PFSK-1 (cell line): ENCODE measurements around the gene LRMDA.

Experiments used
- FOXP2 ChIP-seq: optimal IDR thresholded peaks from 2 replicates; pipeline ENCODE3; 2011; ENCODE audit warnings: borderline replicate concordance, control low read depth, inconsistent platforms; ENCODE audit not compliant: insufficient read depth; ENCODE audit errors: extremely low read length, extremely low read depth
- POLR2AphosphoS5 ChIP-seq: IDR thresholded peaks from 2 replicates; pipeline ENCODE4 v1.6.1; 2012; ENCODE audit warnings: low read depth, mild to moderate bottlenecking, control low read depth, low read length, moderate library complexity
- SIN3A ChIP-seq: IDR thresholded peaks from 2 replicates; pipeline ENCODE4 v1.6.1; 2012; ENCODE audit warnings: mild to moderate bottlenecking, low read length, moderate library complexity, borderline replicate concordance; ENCODE audit not compliant: insufficient read depth
- TF ChIP-seq, protein P1 (sequence below), 2 experiments: IDR thresholded peaks; 2 replicates each; pipeline versions ENCODE4 v1.6.1 to v1.8.0; 2011 to 2012; ENCODE audit warnings: low read depth in 2 of 2, low read length in 2 of 2, control low read depth in 1 of 2, inconsistent platforms in 1 of 2, mild to moderate bottlenecking in 1 of 2, moderate library complexity in 1 of 2; ENCODE audit not compliant: insufficient read depth in 1 of 2

- TF ChIP-seq POLR2AphosphoS5: no peak
- TF ChIP-seq FOXP2: no peak
- TF ChIP-seq SIN3A: no peak
- TF ChIP-seq, protein P1, sequence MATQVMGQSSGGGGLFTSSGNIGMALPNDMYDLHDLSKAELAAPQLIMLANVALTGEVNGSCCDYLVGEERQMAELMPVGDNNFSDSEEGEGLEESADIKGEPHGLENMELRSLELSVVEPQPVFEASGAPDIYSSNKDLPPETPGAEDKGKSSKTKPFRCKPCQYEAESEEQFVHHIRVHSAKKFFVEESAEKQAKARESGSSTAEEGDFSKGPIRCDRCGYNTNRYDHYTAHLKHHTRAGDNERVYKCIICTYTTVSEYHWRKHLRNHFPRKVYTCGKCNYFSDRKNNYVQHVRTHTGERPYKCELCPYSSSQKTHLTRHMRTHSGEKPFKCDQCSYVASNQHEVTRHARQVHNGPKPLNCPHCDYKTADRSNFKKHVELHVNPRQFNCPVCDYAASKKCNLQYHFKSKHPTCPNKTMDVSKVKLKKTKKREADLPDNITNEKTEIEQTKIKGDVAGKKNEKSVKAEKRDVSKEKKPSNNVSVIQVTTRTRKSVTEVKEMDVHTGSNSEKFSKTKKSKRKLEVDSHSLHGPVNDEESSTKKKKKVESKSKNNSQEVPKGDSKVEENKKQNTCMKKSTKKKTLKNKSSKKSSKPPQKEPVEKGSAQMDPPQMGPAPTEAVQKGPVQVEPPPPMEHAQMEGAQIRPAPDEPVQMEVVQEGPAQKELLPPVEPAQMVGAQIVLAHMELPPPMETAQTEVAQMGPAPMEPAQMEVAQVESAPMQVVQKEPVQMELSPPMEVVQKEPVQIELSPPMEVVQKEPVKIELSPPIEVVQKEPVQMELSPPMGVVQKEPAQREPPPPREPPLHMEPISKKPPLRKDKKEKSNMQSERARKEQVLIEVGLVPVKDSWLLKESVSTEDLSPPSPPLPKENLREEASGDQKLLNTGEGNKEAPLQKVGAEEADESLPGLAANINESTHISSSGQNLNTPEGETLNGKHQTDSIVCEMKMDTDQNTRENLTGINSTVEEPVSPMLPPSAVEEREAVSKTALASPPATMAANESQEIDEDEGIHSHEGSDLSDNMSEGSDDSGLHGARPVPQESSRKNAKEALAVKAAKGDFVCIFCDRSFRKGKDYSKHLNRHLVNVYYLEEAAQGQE (IDR thresholded peaks at IDR 0.05; ENCODE audit: insufficient read depth in 1 of 2, low read depth in 2 of 2, low read length in 2 of 2): no peak
These were observed 233.5 kb downstream of the LRMDA start for GRCh38 chr10:75664968-75665367.
